GM19025 (cell line): ENCODE measurements around the gene BMP10.
A peak's percentile ranks its signal among the peaks of the same experiment; 100 is the strongest.

Experiments used
- ATAC-seq: cut with Tn5 transposase; IDR thresholded peaks from one replicate; pipeline ENCODE4 v1.9.1; 2021; ENCODE audit warnings: mild to moderate bottlenecking, low read depth, moderate library complexity; ENCODE audit not compliant: unreplicated experiment

BMP10 gene, protein sequence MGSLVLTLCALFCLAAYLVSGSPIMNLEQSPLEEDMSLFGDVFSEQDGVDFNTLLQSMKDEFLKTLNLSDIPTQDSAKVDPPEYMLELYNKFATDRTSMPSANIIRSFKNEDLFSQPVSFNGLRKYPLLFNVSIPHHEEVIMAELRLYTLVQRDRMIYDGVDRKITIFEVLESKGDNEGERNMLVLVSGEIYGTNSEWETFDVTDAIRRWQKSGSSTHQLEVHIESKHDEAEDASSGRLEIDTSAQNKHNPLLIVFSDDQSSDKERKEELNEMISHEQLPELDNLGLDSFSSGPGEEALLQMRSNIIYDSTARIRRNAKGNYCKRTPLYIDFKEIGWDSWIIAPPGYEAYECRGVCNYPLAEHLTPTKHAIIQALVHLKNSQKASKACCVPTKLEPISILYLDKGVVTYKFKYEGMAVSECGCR

DNA sequence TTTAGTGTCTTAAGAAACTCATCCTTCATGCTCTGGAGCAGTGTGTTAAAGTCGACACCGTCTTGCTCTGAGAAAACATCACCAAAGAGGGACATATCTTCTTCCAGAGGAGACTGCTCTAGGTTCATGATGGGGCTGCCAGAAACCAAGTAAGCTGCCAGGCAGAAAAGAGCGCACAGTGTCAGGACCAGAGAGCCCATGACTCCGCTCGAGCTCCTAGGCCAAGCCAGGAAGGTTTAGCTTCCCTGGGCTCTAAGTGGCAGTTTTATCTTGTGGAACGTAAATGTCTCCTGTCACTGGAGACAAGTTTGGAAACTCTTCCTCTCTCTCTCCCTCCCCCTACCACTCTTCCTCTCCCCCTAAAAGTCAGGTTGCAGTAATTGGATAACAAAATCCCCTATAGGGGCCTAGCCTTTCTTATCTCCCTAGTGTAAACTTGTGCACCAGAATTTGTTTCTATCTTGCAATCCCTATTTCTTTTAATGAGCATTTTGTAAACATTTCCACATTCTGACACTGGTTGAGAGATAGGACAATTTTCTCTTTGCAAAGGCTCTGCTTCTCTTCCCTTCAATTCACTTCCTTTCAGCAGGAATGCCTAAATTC, at the start of gene BMP10:
Gene BMP10 (minus strand): TSS at position 239 of the 606 bp plus-strand sequence. CDS start 39 bp downstream, at position 200.
- ATAC-seq = no peak

DNA sequence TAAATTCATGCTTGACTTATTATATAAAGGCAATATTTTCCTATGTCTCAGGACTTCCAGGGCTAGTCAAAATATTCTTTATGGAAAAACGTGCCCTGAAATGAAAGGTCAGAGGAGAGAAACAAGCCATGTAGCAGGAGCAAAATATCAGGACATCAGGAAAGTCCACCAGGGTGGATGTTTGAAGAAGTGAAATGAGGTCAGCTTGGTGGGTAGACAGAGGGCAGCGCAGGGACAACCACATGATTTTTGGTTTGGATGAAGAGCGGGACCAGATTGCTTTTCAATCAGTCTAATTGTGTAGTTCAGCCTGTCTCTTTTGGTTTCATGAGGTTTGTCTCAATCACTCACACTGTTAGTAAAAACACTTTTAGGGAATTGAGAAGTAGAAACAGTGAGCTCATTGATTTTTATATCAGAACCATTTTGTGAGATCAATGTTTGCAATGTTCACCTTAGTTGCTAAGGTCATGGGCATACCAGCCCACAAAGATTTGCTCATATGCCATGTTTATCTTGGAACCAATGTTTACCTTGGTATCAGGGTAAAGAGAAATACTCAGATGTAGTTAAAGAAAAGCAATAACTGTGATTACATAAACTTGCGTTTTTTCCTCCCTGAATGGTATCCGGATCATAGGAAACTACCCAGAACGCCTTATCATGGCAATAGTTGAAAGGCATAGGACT, 49.4 kb upstream of the BMP10 start:
- no peak for ATAC-seq

DNA sequence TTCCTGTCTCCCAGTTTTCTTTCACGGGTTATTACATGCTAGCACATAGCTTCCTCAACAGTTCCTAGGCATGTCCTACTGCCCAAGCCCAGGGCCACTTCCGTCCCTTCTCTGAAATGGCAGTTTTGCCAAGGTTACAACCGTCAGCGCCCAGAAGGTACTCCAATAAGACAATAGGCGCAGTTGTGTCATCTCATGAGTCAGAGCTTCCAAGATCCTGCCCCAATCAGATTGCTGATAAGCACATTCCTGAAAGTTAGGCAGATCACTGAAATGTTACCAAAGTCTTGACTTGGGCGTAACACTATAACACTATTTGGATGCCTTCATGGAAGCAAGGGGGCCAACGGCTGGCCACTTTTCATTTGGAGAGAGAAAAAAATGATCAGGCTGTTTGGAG, 47.3 kb upstream of the BMP10 start:
- no peak for ATAC-seq

DNA sequence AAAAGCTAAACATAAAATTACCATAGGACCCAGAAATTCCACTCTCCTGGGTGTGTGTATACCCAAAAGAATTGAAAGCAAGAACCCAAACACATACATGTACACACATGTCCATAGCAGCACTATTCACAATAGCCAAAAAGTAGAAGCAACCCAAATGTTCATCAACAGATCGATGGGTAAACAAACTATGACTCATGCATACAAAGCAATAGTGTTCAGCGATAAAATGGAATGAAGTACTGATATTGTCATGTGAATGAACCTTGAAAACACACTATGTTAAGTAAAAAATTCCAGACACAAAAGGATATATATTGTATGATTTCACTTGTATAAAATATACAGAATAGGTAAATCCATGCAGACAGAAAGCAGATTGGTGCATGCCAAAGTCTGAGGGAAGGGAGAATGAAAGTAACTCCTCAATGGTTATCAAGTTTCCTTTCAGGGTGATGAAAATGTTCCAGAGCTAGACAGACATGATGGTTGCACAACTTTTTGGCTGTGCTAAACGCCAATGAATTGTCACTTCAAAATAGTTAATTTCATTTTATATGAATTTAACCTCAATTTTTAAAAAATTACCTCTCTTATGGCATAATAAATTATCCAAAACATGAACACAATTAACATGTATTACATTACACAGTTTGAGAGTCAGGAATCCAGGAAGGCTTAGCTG, 46.0 kb upstream of the BMP10 start:
- no peak for ATAC-seq

DNA sequence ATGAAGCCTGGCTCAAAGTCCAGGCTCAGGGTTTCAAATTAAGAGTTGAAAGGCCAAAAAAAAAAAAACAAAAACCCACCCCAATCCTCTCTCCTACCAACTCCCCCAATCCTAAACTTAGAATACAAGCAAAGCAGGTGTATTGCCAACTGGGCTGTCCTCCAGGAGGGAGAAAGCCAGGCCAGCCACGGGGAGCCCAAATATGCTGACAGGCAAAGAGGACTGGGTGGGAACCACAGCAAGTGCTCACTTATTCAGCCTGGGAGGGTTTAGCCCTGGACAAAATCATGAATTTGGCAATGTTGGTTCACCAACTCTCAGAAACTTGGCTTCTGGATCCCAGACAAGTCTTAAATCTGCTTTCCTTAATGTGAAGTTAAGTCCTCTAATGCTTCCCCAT, 45.0 kb upstream of the BMP10 start:
- ATAC-seq = no peak

DNA sequence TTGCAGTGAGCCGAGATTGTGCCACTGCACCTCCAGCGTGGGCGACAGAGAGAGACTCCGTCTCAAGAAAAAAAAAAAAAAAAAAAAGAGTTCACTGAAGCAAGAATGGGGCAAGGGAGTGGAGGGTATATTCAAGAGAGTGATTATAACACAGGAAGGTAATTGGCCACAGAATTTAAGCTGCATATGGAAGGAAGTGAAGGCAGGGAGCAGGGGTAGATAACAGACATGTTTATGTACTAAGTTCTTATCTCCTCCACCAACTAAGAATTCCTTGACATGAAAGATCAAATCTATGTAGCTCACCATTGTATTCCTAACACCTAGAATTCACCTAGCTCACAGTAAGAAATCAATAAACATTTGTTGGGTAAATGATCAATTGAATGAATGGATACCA, 44.2 kb upstream of the BMP10 start:
- ATAC-seq = no peak

DNA sequence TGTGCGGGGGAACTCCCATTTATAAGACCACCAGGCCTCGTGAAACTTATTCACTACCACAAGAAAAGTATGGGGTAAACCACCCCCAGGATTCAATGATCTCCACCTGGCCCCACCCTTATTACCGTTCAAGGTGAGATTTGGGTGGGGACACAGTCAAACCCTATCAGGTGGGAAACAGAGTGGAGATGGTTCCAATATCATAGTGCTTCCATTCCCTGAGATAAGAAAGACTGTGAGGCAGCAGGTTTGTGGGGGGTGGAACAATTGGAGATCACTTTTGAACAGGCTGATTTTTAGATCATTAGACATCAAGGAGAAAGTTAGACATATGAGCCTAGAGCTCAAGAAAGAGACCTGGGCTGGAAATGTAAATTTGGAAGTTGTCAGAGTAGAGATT, 42.2 kb upstream of the BMP10 start:
- no peak for ATAC-seq

DNA sequence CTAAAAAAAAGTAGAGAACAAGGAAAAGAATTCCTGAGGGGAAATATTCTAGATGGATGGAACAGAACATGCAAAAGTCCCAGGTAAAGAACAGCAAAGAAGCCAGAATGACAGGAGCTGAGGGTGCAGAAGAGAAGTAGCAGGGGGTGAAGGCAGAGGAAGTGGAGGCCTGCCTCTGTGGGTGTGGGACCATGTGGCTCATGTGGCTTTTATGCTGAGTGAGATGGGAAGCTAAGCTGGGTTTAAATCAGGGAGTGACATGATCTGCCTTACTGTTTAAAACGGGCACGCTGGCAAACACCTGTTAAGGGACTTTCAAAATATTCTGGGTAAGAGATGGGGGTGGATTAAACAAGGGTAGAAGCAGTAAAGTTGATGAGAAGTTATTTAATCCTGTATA, 41.5 kb upstream of the BMP10 start:
- ATAC-seq = no peak

DNA sequence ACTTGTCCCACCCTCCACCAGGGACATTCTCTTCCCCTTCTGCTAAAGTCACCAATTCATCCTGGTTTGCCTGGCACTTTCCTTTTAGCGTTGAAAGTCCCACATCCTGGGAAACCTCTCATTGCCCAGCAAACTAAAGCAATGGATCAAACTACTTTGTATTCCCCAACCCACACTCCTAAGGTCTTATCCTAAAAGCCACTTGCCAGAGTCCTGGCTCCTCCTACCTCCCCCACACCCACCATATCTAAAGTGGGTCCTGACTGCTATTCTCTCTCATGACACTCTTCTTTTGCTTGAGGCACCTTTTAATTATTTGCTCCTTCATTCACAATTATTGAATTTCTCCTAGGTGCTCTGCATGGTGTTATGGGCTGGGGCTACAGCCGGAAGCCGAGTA, 40.9 kb upstream of the BMP10 start:
- ATAC-seq = no peak

DNA sequence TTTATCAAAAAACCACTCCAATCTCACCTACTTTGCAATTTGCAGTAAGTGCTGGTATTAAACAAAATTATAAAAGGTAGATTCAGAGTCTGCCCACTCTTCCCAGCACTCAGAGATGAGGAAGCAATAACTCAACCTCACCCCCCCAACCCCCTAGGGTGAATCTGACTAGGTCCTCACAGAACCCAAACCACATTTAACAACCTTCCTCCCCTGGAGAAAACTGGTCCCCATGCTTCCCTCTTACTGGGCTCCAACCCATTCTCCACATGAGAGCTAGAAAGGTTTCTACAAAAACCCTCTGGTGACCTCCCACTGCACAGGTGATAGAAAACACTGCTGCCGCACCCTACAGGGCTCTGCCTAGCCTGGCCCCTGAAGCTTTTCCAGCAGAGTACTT, 40.5 kb upstream of the BMP10 start:
- ATAC-seq = no peak

DNA sequence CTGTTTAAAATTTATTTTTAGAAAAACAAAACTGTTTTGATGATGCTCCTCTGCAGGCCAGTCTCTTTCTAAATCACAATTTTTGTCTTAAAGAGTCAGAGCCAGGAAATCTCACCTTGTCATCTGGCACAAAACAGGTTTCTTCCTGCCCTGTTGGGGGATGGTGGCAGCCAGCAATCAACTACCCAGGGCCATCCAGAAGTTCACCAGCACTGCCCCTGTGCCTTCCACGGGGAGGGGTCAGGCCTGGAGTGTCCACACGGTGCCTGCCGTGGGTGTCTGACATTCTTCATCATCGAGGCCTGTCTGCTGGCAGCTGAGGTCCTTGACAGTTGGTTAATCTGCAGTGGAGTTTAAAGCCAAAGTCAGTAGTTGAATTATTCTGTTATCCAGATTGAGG, 40.0 kb upstream of the BMP10 start:
- no peak for ATAC-seq

DNA sequence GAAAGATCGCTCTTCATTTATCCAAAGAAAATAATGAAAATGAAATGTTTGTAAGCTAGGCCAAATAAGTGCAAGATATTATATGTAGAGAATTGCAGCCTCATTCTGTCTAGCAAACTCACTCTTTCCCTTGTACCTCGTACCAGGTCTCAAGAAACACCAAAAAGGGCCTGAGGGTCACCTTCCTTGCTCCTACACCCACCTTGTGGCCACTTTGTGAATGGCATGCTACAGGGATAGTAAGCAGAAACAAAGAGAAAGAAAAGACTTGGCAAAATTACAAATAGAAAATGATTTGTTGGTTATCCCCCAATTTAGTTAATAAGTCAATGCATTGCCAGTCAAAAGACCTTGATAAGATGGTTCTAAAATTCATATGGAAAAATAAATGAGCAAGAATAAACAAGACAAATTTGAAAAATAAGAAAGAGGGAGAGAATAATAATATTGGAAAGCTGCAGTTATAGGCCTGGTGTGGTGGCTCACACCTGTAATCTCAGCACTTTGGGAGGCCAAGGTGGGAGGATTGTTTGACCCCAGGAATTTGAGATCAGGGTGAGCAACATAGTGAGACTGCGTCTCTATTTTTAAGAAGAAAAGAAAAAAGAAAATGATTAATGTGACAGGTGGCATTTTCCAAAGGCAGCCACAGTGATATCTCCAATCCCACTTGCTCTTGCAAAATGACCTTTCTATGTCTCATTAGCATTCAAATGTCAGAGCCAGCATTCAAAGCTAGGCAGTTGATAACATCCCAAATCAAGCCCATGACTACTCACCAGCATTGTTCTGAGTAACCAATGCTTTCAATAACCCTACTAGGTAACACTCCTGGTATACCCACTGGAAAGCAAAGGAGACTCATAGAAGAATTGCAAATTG, 38.8 kb upstream of the BMP10 start:
- no peak for ATAC-seq

DNA sequence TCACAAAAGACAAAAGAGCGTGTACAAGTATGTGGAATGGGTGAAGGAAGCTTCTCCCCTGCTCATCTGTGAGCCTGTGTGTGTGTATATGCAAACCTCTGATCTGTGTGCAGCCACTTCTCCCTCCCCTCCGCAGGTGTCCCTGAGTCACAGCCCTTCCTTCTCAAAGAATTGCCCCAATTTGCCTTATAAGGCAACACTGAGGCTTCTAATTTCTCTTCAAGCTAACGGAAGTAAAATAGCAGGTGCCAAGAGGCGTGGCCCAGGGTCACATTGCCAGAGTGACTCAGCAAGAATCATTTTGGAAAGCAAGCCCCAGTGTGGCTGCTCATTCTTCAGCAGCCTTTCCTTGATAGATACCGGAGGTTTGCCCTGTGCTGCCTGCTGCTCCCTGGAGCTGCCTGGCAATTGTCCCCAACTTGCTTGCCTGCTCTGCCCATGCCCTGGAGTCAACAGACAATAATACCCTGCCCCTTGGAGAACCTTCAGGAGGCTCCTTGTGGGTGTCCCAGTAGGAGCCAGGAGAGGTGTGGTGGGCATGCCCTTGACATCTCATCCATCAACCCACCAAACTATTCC, 37.3 kb upstream of the BMP10 start:
- ATAC-seq = peak; percentile 96

DNA sequence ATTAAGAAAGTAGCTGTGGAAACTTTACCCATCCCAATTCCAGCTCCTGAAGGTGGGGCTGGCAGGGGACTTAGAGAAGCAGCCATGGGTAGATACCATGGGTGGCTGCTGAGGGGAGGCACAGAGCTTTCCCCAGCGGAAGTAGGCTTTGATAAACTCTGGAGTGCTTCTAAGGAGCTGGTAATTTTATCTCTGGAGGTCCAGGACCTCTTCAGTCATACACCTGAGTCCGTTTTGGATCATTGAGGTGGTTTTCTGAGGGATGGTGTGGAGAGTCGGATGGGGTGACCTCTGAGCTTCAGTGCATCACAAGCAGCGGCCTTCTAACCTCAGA, 36.7 kb upstream of the BMP10 start:
- ATAC-seq = peak; percentile 16

DNA sequence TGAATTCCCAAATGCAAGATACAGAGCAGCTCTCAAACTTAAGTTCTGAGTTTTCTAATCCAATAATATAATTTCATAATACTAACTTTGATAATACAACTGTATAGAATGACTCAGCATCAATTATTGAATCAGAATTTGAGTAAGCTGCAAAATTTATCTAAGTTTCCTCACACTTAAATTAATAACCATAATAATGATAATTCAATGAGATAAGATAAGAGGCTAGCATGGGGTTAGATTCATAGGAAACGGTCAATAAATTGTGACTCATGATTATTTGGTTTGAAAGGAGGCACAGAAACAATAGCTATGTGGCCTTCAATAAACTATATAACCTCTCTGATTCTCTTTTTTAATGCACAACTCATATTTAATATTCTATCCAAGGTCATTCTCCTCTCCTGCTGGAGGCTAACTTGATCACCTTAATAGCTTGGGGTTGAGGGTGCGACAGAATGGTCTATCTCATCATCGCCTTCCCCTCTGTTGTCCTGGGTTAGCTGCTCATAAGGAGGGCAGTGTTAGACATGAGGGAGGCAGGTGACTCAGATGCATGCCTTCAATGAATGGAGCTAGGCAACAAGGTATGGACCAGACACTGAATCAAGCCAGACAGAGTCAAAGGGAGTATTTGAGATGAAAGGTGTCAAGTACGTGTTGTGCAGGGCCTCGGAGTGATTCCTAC, 36.2 kb upstream of the BMP10 start:
- no peak for ATAC-seq

DNA sequence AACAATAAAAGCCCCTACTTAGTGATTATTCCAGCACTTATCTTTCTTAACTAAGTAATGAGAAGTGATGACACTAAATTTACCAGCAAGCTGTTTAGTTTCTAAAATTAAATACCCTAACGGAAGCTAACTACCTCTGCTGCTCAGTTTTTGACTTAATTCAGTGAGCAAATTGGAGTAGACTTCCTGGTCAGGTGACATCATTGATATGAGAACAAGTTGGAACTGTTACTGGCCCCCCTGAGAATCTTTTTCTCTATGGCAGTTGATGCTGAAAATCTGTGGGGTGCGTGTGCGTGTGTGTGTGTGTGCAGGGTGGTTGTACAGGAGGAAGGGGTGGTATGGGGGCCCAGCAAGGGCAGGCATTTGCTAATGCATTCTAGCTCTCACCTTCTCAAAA, 35.5 kb upstream of the BMP10 start:
- ATAC-seq = no peak

DNA sequence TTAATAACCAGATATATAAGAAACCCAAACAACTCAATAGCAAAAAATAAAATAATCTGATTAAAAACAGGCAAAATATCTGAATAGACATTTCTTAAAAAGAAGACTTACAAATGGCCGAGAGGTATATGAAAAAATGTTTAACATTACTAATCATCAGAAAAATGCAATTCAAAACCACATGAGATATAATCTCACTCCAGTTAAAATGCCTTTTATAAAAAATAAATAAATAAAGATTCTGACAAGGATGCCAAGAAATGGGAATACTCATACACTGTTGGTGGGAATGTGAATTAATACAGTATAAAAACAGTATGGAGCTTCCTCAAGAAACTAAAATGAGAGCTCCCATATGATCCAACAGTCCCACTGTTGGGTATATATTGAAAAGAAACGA, 33.9 kb upstream of the BMP10 start:
- ATAC-seq = no peak

DNA sequence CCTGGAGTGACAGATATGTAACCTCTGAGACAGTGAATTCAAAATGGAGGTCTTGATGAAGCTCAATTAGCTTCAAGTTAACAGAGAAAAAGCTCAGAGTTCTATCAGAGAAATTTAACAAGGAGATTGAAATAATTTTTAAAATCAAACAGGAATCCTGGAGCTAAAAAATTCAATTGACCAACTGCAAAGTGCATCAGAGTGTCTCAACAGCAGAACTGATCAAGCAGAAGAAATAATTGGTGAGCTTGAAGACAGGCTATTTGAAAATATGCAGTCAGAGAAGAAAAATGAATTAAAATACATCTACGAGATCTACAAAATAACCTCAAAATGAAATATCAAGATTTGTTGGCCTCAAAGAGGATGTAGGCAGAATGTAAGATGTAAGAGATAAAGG, 30.4 kb upstream of the BMP10 start:
- no peak for ATAC-seq

DNA sequence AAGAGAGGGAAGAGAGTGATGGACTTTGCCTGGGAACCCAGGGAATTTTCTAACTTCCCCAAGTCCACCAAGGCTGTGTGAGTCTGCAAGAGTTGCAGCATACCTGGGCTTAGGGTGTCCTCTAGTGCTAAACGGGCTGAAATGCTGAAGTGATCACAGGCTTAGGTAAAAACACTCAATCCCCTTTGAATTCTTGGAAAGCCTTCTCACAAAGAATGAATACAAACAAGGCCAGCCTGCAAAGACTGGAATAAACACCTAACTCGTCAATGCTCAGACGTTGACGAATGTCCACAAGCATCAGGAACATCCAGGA, 30.0 kb upstream of the BMP10 start:
- no peak for ATAC-seq
